ENCODE results near the gene LDB3.

The LDB3 gene

DNA sequence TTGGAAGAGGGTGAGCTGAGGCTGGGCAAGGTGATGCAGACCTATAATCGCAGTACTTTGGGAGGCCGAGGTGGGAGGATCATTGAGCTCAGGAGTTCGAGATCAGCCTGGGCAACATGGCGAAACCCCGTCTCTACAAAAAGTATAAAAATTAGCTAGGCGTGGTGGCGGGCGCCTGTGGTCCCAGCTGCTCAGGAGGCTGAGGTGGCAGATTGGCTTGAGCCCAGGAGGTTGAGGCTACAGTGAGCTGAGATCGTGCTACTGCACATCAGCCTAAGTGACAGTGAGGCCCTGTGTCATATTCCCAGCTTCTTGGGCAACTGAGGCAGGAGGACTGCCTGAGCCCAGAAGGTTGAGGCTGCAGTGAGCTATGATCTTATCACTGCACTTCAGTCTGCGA is 101.7 kb downstream of the LDB3 start:
- DNase-seq = no peak

DNA sequence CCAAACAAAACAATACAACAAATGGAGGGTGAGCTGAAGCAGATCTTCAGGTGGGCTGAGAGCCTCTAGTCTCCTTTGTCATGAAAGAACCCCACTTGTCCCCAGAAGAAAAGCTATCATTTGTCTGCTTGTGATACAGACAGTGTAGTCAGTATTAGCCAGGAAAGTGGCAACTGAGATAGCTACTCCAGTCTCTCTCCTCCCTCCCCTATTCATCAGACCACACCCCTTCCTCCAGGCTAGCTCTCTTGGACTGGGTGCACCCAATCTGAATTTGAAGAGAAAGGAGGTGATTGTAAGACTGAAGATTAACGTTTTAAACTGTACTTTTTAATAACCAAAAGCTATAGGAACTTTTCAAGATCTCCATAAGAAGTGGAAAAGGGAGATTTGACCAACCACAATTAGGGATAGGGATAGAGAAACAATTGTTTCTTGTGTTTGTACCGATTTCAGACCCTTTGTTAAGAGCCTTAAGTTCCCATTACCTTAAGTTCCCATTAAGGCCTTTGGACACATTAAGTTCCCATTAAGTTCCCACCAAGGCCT is 102.2 kb downstream of the LDB3 start:
- DNase-seq = no peak

DNA sequence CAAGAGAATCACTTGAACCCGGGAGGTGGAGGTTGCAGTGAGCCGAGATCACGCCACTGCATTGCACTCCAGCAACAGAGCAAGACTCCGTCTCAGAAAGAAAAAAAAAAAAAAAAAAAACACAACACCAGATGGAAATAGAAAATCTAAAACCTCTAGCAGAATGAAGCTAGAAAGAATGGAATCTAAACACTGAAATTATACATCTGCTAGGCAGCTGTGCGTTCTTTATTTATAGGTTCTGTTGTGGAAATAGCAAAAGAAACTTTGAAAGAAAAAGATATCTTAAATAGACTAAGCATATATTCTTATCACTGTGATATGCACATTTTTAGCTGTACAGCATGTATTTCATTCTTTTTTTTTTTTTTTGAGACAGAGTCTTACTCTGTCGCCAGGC is 105.2 kb downstream of the LDB3 start:
- DNase-seq = no peak

DNA sequence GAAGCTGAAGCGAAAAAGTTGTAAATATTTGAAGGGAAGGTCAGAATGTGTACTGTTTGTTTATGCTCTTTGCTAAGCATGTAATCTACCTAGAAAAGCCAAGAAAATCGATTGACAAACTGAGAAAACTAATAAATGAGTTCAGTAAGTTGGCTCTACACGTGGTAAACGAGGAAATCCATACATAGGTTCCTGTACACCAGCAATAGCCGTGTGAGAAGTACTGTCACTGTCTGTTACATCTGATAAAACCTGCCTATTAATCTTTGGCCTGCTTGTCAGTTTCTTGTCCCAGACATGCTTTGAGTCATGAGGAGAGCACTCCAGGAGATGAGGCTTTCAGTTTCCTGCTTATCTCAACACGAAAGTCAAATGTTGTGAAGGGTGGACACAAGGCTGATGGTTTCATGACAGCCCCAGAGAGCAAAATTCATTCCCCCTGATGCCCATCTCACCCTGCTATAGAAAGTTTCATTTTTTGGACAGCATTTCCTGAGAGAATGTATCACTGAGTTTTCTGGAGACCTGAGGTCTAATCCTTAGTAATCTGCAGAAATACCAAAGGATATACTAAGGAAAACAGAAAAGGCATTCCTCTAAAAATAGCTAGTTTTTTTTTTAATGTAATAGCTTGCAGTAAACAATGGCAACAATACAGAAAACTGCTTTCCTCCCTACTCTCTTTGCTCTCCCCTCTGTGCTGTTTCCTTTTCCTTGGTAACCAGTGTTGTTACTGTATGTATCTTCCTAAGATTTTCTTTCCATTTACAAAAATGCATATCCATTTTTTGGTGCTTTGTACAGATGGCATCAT is 107.0 kb downstream of the LDB3 start:
- no peak for DNase-seq

DNA sequence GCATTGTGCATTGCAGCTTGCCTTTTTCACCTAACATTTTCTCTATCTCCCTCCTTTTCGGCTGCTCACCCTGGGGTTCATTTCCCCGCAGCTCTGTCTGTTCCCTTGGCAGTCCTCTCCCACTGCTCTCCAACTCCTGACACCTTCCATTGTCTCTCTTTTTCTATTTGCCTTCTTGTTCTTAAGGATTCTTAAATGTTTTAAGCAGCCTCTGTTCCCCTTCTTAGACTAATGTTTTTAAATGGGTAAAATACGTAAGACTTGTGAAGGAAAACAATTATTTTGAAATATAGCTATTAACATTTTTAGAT is 107.5 kb downstream of the LDB3 start:
- DNase-seq = no peak

DNA sequence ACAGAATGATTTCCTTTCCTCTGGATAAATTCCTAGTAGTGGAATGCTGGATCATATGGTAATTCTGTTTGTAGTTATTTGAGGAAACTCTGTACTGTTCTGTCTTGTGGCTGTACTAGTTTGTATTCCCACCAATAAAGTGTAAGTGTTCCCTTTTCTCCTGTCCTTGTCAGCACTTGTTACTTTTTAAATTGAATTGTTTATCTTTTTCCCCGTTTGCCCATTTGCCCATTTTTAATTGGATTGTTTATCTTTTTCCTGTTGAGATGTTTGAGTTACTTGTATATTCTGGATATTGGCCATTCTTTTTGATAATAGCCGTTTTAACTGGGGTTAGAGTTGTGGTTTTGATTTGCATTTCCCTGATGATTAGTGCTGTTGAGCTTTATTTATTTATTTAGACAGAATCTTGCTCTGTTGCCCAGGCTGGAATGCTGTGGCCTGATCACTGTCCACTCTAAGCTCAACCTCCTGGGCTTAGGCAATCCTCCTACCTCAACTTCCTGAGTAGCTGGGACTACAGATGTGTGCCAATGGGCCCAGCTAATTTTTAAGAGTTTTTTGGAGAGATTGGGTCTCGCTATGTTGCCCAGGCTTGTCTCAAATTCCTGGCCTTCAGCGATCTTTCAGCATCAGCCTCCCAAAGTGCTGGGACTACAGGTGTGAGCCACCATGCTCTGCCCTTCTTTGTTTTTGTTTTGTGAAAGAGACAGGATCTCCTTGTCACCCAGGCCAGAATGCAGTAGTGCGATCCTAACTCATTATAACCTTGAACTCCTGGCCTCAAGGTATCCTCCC is 111.1 kb downstream of the LDB3 start:
- no peak for DNase-seq

DNA sequence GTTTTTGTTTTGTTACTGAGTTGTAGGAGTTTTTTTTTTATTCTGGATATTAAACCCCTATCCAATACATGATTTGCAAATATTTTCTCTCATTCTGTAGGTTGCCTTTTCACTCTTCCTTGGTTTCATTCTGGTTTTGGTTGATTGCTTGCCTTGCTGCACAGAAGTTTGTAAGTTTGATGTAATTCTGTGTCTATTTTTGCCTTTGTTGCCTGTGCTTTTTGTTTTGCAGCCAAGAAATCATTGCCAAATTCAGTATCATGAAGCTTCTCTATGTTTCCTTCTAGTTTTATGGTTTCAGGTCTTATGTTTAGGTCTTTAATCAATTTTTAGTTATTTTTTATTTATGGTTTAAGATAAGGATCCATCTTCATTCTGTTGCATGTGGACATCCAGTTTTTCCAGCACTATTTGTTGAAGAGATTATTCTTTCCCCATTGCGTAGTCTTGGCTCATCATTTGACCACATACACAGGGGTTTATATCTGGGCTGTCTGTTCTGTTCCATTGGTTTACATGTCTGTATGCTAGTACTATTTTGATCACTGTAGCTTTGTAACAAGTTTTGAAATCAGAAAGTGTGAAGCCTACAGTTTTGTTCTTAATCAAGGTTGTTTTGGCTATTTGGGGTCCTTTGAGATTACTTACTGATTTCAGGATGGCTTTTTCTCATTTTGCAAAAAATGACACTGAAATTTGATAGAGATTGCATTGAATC is 114.5 kb downstream of the LDB3 start:
- DNase-seq = no peak

DNA sequence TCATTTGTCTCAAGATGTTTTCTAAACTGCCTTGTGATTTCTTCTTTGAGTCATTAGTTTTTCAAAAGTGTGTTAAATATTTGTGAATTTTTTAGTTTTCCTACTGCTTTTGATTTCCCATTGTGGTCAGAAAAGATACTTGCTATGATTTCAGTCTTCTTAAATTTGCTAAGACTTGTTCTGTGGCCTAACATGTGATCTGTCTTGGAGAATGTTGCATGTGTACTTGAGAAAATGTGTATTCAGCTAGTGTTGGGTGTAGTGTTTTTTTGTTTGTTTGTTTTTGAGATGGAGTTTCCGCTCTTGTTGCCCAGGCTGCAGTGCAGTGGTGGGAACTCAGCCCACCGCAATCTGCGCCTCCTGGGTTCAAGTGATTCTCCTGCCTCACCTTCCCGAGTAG is 116.7 kb downstream of the LDB3 start:
- no peak for DNase-seq
